ENCODE data around the gene MVB12B.

Gene MVB12B

DNA sequence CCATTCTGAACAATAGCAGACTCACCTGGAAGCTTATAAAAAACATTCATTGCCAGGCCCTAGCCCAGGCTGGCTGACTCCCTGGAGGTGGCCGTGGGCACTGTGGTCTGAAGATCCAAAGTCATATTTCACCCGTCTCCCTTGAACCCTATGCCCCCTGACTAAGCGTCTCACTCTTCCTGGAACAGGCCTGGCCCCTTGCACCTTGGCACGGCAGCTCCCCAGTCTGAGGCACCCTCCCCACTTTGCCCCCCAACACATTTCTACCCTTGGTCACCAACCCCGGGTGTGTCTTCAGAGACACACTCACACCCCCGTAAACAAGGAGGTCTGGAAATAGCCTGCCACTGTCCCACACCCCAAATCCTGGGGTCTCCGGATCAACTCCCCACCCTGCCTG, 218.5 kb downstream of the MVB12B start:
- Histone ChIP-seq H3K27ac (replicated peaks; ENCODE audit: low read length) (no peak overlapping the region), H2AFZ (ENCODE audit: low read length) (no peak overlapping the region), H3K27me3 (ENCODE audit: control insufficient read depth in 3 of 3, insufficient read depth in 3 of 3, low read depth in 1 of 3, low read length in 3 of 3) (peaks cover 0 to 29% (median 0%) of the 10 kb centered on the region in 3 experiments), H2BK5ac (ENCODE audit: low read length) (no peak overlapping the region), H3K23ac (ENCODE audit: low read depth, low read length, poor library complexity) (no peak overlapping the region), H2AK5ac (ENCODE audit: low read depth, low read length) (no peak overlapping the region), H3K4me2 (ENCODE audit: insufficient read depth, low read length, poor library complexity, severe bottlenecking) (no peak overlapping the region), H4K91ac (ENCODE audit: low read depth, low read length, poor library complexity) (no peak overlapping the region), H3K4me3 (ENCODE audit: low read length in 2 of 2) (no peak overlapping the region), H3K4ac (ENCODE audit: low read length) (no peak overlapping the region), H3K9me3 (replicated peaks in 1 of 2; ENCODE audit: control insufficient read depth in 2 of 2, insufficient read depth in 1 of 2, low read depth in 1 of 2, low read length in 2 of 2) (no peaks in the 10 kb centered on the region), H2BK120ac (ENCODE audit: low read depth, low read length) (no peak overlapping the region), H4K8ac (ENCODE audit: low read depth, low read length) (no peak overlapping the region), H3K4me1 (ENCODE audit: control insufficient read depth in 2 of 2, insufficient read depth in 1 of 2, low read depth in 1 of 2, low read length in 2 of 2) (peaks cover 0 to 7% of the 10 kb centered on the region in 2 donors), H2BK15ac (ENCODE audit: low read length) (no peak overlapping the region), H3K14ac (ENCODE audit: low read length) (no peak overlapping the region), H3K36me3 (replicated peaks in 1 of 2; ENCODE audit: control insufficient read depth in 2 of 2, insufficient read depth in 2 of 2, low read length in 2 of 2) (no peaks in the 10 kb centered on the region), H2BK12ac (ENCODE audit: low read length) (no peak overlapping the region), H3K9ac (ENCODE audit: low read depth, low read length, poor library complexity) (no peak overlapping the region), H3K79me1 (ENCODE audit: low read depth, low read length) (no peaks in the 10 kb centered on the region), H3K18ac (ENCODE audit: low read length) (no peak overlapping the region)
- no CpG with 5 or more reads among the region's 7 CpGs for WGBS, 2 donors (ENCODE audit: extremely low coverage in 2 of 2, insufficient read length in 2 of 2, insufficient replicate concordance in 1 of 2)
- DNase-seq (ENCODE audit: low spot score) = no peak

DNA sequence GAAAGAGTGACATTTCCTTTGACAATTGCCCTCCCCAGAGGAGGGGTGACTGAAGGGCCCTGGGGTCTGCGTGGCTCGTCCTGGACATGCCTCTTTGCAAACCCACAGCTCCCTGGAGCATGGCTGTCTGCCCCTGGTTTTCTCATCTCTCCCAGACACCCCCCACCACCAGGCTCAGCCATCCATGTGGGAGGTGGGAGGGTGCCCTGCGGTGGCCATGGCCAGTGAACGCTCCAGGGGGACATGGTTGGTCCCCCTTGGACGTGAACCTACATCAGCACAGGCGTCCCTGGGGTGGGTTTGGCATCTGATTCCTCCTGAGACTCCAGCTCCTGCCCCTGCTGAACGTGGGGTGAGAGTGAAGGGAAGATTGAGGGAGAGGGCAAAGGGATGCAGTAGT, 219.4 kb downstream of the MVB12B start:
- H2BK12ac ChIP-seq (ENCODE audit: low read length) = no peak overlapping the region
- H3K27me3 ChIP-seq (ENCODE audit: control insufficient read depth in 3 of 3, insufficient read depth in 3 of 3, low read depth in 1 of 3, low read length in 3 of 3) = peaks cover 0 to 34% (median 0%) of the 10 kb centered on the region in 3 experiments
- H3K4me2 ChIP-seq (ENCODE audit: insufficient read depth, low read length, poor library complexity, severe bottlenecking) = no peak overlapping the region
- H2AFZ ChIP-seq (ENCODE audit: low read length) = no peak overlapping the region
- H3K27ac ChIP-seq (replicated peaks; ENCODE audit: low read length) = no peak overlapping the region
- no CpG with 5 or more reads among the region's 7 CpGs for WGBS, 2 donors (ENCODE audit: extremely low coverage in 2 of 2, insufficient read length in 2 of 2, insufficient replicate concordance in 1 of 2)
- peak overlapping the region; percentile 20 for H4K91ac ChIP-seq (ENCODE audit: low read depth, low read length, poor library complexity)
- no peaks in the 10 kb centered on the region for H3K79me1 ChIP-seq (ENCODE audit: low read depth, low read length)
- no peak overlapping the region for H2BK120ac ChIP-seq (ENCODE audit: low read depth, low read length)
- H3K9me3 ChIP-seq (replicated peaks in 1 of 2; ENCODE audit: control insufficient read depth in 2 of 2, insufficient read depth in 1 of 2, low read depth in 1 of 2, low read length in 2 of 2) = no peaks in the 10 kb centered on the region
- H3K9ac ChIP-seq (ENCODE audit: low read depth, low read length, poor library complexity) = no peak overlapping the region
- H3K4me3 ChIP-seq (ENCODE audit: low read length in 2 of 2) = no peak overlapping the region
- peak overlapping the region; percentile 67 for H2AK5ac ChIP-seq (ENCODE audit: low read depth, low read length)
- H4K8ac ChIP-seq (ENCODE audit: low read depth, low read length) = no peak overlapping the region
- peak overlapping the region; percentile 5 for H3K14ac ChIP-seq (ENCODE audit: low read length)
- H3K4me1 ChIP-seq (ENCODE audit: control insufficient read depth in 2 of 2, insufficient read depth in 1 of 2, low read depth in 1 of 2, low read length in 2 of 2) = peaks cover 0 to 7% of the 10 kb centered on the region in 2 donors
- no peak overlapping the region for H3K4ac ChIP-seq (ENCODE audit: low read length)
- H2BK15ac ChIP-seq (ENCODE audit: low read length) = no peak overlapping the region
- no peak overlapping the region for H3K23ac ChIP-seq (ENCODE audit: low read depth, low read length, poor library complexity)
- H2BK5ac ChIP-seq (ENCODE audit: low read length) = no peak overlapping the region
- no peaks in the 10 kb centered on the region for H3K36me3 ChIP-seq (replicated peaks in 1 of 2; ENCODE audit: control insufficient read depth in 2 of 2, insufficient read depth in 2 of 2, low read length in 2 of 2)
- no peak for DNase-seq (ENCODE audit: low spot score)
- H3K18ac ChIP-seq (ENCODE audit: low read length) = peak overlapping the region; percentile 48

DNA sequence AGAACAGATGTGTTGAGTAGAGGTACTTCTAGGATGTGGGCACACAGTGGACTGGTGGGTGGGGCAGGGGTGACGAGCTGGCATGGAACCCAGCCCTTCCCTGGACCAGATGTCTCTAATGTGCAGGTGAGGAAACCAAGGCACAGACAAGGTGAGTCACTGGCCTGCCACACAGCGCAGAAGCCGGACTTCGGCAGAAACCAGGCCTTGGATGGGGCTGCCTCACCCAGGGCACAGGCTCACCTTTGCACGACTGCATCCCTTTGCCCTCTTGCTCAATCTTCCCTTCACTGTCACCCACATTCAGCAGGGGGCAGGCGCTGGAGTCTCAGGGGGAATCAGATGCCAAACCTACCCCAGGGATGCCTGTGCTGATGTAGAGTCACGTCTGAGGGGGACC, 221.7 kb downstream of the MVB12B start:
- H2BK5ac ChIP-seq (ENCODE audit: low read length) = no peak overlapping the region
- peak overlapping the region; percentile 60 for H3K14ac ChIP-seq (ENCODE audit: low read length)
- no peak overlapping the region for H2AFZ ChIP-seq (ENCODE audit: low read length)
- H2BK15ac ChIP-seq (ENCODE audit: low read length) = peak overlapping the region; percentile 23
- no peak overlapping the region for H3K4me3 ChIP-seq (ENCODE audit: low read length in 2 of 2)
- no peaks in the 10 kb centered on the region for H3K79me1 ChIP-seq (ENCODE audit: low read depth, low read length)
- peaks cover 0 to 37% (median 0%) of the 10 kb centered on the region in 3 experiments for H3K27me3 ChIP-seq (ENCODE audit: control insufficient read depth in 3 of 3, insufficient read depth in 3 of 3, low read depth in 1 of 3, low read length in 3 of 3)
- no peak overlapping the region for H3K23ac ChIP-seq (ENCODE audit: low read depth, low read length, poor library complexity)
- H3K36me3 ChIP-seq (replicated peaks in 1 of 2; ENCODE audit: control insufficient read depth in 2 of 2, insufficient read depth in 2 of 2, low read length in 2 of 2) = no peaks in the 10 kb centered on the region
- peaks cover 0 to 7% of the 10 kb centered on the region in 2 donors for H3K4me1 ChIP-seq (ENCODE audit: control insufficient read depth in 2 of 2, insufficient read depth in 1 of 2, low read depth in 1 of 2, low read length in 2 of 2)
- H4K91ac ChIP-seq (ENCODE audit: low read depth, low read length, poor library complexity) = no peak overlapping the region
- no peaks in the 10 kb centered on the region for H3K9me3 ChIP-seq (replicated peaks in 1 of 2; ENCODE audit: control insufficient read depth in 2 of 2, insufficient read depth in 1 of 2, low read depth in 1 of 2, low read length in 2 of 2)
- no peak overlapping the region for H4K8ac ChIP-seq (ENCODE audit: low read depth, low read length)
- H2BK12ac ChIP-seq (ENCODE audit: low read length) = no peak overlapping the region
- H3K18ac ChIP-seq (ENCODE audit: low read length) = peak overlapping the region; percentile 46
- H2BK120ac ChIP-seq (ENCODE audit: low read depth, low read length) = no peak overlapping the region
- H2AK5ac ChIP-seq (ENCODE audit: low read depth, low read length) = peak overlapping the region; percentile 41
- H3K9ac ChIP-seq (ENCODE audit: low read depth, low read length, poor library complexity) = no peak overlapping the region
- DNase-seq (ENCODE audit: low spot score) = no peak
- no peak overlapping the region for H3K4me2 ChIP-seq (ENCODE audit: insufficient read depth, low read length, poor library complexity, severe bottlenecking)
- WGBS, 2 donors (ENCODE audit: extremely low coverage in 2 of 2, insufficient read length in 2 of 2, insufficient replicate concordance in 1 of 2) = no CpG with 5 or more reads among the region's 7 CpGs
- no peak overlapping the region for H3K4ac ChIP-seq (ENCODE audit: low read length)
- H3K27ac ChIP-seq (replicated peaks; ENCODE audit: low read length) = no peak overlapping the region

DNA sequence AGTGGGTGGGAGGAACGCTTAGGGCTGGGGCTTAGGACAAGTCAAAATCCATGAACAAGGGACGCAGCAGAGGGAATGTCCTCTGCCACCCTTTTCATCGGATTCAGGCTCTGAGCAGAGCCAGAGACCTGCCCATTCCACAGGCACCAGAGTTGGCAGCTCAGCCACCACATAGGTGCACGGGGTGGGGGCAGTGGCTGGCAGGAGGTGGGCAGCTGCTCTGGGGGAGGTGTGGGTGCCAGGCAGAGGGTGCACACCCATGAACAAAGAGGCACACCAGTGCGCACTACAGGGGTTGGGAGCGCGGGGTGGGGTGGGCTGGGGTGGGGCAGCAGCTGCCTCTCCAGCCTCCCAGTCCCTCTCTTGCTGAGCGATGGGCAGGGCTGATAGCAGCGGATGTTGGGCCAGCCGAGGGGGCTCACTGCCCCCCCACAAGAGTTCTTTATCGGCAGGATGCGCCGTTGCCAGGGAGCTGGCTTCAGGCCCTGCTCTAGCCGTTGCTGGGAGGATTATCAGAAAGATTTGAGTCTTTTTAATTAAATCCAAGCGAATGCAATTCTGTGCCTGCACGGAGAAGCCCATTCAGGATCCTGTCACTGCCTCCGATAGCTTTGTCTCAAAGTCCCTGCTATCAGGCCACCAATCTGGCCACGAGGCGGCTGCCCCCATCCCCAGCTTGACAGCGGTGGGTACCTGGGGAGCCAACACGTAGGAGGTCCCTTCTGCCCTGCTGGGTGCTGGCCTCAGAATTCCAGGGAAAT, 222.8 kb downstream of the MVB12B start:
- Histone ChIP-seq H2BK12ac (ENCODE audit: low read length) (no peak overlapping the region), H3K4me1 (ENCODE audit: control insufficient read depth in 2 of 2, insufficient read depth in 1 of 2, low read depth in 1 of 2, low read length in 2 of 2) (peaks cover 0 to 7% of the 10 kb centered on the region in 2 donors), H3K14ac (ENCODE audit: low read length) (no peak overlapping the region), H3K27ac (replicated peaks; ENCODE audit: low read length) (no peak overlapping the region), H3K4me3 (ENCODE audit: low read length in 2 of 2) (no peak overlapping the region), H2BK15ac (ENCODE audit: low read length) (no peak overlapping the region), H3K23ac (ENCODE audit: low read depth, low read length, poor library complexity) (no peak overlapping the region), H3K79me1 (ENCODE audit: low read depth, low read length) (no peaks in the 10 kb centered on the region), H2AFZ (ENCODE audit: low read length) (peak overlapping the region; percentile 34), H2AK5ac (ENCODE audit: low read depth, low read length) (peak overlapping the region; percentile 11), H3K9me3 (replicated peaks in 1 of 2; ENCODE audit: control insufficient read depth in 2 of 2, insufficient read depth in 1 of 2, low read depth in 1 of 2, low read length in 2 of 2) (no peaks in the 10 kb centered on the region), H3K9ac (ENCODE audit: low read depth, low read length, poor library complexity) (no peak overlapping the region), H3K27me3 (ENCODE audit: control insufficient read depth in 3 of 3, insufficient read depth in 3 of 3, low read depth in 1 of 3, low read length in 3 of 3) (peaks cover 0 to 37% (median 0%) of the 10 kb centered on the region in 3 experiments), H2BK5ac (ENCODE audit: low read length) (no peak overlapping the region), H4K8ac (ENCODE audit: low read depth, low read length) (no peak overlapping the region), H3K4ac (ENCODE audit: low read length) (no peak overlapping the region), H3K4me2 (ENCODE audit: insufficient read depth, low read length, poor library complexity, severe bottlenecking) (no peak overlapping the region), H2BK120ac (ENCODE audit: low read depth, low read length) (no peak overlapping the region), H4K91ac (ENCODE audit: low read depth, low read length, poor library complexity) (no peak overlapping the region), H3K18ac (ENCODE audit: low read length) (peak overlapping the region; percentile 32), H3K36me3 (replicated peaks in 1 of 2; ENCODE audit: control insufficient read depth in 2 of 2, insufficient read depth in 2 of 2, low read length in 2 of 2) (no peaks in the 10 kb centered on the region)
- WGBS, 2 donors (ENCODE audit: extremely low coverage in 2 of 2, insufficient read length in 2 of 2, insufficient replicate concordance in 1 of 2) = no CpG with 5 or more reads among the region's 21 CpGs
- DNase-seq (ENCODE audit: low spot score) = no peak

Measured in neuronal stem cell (in vitro differentiated cells).